Activated CD4-positive, CD25-positive, alpha-beta regulatory T cell treated with anti-CD3 and anti-CD28 coated beads, Interleukin-2, amount 50 U/mL, for 16 hours (primary cell): ENCODE results near the gene INPP5F.
A peak's percentile ranks its signal among the peaks of the same experiment; 100 is the strongest.

Source experiments
- DNase-seq: peaks from one replicate; pipeline ENCODE4 v3.0.0-alpha.2; 2020; ENCODE audit warnings: low read depth, low spot score

INPP5F gene

DNA sequence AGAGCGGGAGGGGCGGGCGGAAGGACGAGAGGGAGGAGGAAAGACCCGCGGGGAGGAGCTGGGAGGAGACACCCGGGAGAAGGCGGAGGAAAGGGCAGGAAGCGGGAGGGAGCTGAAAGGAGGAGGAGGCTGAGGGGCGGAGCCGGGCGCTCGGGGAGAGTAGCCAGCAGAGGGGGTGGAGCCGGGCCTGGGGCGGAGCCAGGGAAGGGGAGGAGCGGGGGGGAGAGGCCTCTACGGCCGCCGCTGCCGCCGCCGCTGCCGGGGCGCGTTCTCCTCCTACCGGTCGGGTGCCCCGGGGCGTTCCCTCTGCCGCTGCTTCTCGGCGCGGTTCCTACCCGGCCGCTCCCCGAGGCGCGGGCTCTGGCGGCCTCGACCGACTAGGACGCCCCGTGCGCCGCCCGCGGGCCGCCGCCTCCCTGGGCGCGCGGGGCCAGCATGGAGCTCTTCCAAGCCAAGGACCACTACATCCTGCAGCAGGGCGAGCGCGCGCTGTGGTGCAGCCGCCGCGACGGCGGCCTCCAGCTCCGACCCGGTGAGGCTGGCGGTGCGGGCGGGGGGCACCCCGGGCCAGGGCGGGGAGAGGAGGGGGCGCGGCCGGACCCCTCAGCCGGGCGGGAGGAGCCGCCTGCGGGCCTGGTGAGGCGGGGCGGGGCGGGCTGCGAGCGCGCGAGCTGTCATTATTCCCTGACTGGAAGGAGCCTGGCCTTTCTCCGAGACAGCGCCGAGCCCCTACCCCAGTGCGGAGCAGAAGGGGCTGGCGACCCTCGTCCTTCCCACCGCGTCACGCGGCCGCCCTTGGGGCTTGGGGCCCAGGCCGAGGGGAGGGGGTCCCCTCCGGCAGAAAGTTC lies at the start of gene INPP5F:
TSS of gene INPP5F (plus strand) at position 223 of the 848 bp plus-strand sequence. CDS start at position 436, 213 bp downstream.
- peak; percentile 94 for DNase-seq

DNA sequence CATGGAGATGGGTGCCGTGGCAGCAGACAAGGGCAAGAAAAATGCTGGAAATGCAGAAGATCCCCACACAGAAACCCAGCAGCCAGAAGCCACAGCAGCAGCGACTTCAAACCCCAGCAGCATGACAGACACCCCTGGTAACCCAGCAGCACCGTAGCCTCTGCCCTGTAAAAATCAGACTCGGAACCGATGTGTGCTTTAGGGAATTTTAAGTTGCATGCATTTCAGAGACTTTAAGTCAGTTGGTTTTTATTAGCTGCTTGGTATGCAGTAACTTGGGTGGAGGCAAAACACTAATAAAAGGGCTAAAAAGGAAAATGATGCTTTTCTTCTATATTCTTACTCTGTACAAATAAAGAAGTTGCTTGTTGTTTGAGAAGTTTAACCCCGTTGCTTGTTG lies 48.7 kb upstream of the INPP5F start:
- no peak for DNase-seq

- DNase-seq = no peak
Observed at GRCh38 chr10:119677904-119678755, 47.7 kb upstream of the INPP5F start.

GRCh38 chr10:119679480-119679829 lies 46.4 kb upstream of the INPP5F start:
- DNase-seq = no peak

DNA sequence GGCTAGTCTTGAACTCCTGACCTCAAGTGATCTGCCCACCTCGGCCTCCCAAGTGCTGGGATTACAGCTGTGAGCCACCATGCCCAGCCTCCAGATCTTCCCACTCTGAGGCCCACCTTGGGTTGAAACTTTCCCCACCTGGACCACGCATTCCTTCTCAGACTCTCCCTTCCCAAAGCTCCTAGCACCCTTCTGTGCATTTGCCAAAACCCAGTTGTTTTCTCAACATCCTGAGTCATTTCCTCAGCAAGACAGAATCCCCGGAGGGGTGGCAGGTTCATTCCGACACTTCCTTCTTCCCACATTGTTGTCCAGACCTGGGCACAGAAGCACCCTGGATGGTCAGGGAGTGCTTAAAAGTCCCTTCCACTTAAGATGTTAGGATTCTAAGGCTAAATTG lies 45.8 kb upstream of the INPP5F start:
- no peak for DNase-seq

DNA sequence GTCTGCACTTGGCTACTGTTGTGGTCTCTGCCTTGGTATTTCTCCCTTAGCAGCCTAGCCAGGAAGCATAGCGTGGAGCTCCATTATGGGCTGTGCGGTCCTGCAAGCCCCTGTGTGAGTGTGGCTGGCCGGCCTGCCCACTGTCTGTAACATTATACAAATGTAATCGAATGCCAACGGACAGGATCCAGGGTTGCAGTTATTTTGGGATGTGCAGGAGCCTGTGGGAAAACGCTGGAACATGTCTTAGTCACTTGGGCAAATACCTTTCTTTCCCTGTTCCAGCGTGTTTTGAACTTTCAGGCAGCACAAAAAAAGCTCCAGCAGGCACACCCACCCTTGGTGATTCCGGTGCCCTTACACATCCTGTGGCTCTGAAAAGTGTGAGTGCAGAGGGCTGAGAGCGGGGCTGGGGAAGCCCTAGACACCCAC lies 45.2 kb upstream of the INPP5F start:
- DNase-seq = no peak

GRCh38 chr10:119686465-119687191 lies 39.2 kb upstream of the INPP5F start:
- peak; percentile 78 for DNase-seq

DNA sequence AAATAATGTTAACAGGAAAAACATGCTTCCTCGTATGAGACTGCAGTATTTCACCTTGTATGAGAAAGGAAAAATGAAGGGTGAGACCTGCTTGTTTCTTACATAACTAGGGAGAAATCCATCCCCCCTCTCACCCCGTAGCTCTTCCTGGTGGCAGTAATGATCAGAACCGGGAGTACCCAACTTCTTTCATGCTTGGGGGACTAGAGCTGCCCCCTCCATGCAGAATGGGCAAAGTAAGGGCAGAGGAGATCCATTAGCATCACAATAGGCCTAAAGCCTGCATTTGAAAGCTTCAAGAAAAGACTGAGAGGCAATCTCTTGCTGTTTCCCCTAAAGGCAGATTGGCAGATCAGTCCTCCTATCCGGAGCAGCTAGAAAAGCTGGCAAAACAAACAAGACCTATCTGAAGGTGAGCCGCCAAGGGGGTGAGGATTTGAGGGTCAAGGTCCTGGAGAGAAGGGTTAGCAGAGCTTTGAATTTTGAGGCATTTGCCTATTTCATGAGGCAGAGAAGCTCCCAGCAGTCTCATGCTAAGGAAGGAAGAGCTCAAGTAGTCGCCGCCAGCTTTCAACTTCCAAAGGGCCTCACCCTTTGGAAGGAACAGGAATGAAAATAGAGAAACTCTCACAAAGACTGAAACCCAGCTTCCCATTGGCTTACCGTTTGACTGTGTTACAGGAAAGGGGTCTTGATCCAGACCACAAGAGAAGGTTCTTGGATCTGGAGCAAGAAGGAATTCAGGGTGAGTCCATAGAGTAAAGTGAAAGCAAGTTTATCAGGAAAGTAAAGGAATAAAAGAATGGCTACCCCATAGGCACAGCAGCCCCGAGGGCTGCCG lies 38.4 kb upstream of the INPP5F start:
- no peak for DNase-seq

DNA sequence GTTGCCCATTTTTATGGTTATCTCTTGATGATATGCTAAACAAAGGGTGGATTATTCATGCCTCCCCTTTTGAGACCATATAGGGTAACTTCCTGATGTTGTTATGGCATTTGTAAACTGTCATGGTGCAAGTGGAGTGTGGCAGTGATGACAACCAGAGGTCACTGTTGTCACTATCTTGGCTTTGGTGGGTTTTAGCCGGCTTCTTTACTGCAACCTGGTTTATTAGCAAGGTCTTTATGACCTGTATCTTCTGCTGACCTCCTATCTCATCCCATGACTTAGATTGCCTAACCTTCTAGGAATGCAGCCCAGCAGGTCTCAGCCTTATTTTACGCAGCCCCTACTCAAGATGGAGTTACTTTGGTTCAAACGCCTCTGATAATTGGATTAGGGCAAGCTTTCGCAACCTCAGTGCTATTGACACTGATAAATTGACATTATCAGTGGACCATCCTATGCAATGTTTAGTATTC lies 37.8 kb upstream of the INPP5F start:
- DNase-seq = no peak

GRCh38 chr10:119689016-119689580 lies 36.8 kb upstream of the INPP5F start:
- no peak for DNase-seq

GRCh38 chr10:119691726-119692125 lies 34.1 kb upstream of the INPP5F start:
- DNase-seq = no peak

GRCh38 chr10:119693262-119693957 lies 32.4 kb upstream of the INPP5F start:
- no peak for DNase-seq

- DNase-seq = no peak
Observed at GRCh38 chr10:119694608-119695007, 31.2 kb upstream of the INPP5F start.

DNA sequence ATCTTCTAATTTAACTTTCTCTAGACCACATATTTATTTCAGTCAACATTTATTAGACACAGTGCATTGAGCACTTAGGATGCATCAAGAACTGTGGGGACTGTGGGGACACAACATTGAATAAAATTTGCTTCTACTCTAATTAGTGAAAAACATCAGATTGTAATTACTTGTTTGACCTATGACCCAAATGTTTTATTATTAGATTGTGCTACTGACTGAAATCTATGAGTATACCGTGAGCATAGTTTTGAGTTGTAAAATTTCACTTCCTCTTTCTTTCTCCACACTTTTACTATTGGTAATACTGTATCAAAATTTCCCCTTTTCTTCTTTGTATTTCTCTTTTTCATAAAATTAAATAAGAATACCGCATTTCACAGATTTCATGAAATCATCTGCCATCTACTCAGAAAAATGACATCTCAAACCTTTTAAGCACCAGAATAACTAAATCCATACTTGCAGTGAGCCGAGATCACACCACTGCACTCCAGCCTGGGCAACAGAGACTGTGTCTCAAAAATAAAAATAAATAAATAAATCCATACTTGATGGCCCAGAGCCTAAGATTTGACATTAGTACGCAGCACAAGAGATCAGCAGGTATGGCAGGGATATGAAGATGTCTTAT lies 25.4 kb upstream of the INPP5F start:
- DNase-seq = no peak

GRCh38 chr10:119701861-119702260 lies 24.0 kb upstream of the INPP5F start:
- no peak for DNase-seq

DNA sequence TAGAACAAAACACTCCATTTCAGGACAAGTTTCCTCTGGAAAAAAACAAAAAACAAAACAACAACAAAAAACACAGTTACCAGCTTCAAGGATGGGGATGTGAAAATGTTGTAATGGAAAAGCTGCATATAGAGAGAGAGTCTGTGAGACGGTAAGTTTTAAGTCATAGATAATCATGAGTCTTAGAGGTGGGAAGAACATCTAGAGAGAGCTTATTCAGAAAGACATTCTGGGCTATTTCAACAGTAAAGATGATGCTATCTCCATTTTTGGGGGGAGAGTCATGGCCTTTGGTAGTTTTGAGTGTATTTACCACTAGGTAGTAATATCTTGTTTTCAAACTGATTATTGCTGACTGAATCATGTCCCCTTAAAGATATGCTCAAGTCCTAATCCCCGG lies 23.3 kb upstream of the INPP5F start:
- DNase-seq = no peak

DNA sequence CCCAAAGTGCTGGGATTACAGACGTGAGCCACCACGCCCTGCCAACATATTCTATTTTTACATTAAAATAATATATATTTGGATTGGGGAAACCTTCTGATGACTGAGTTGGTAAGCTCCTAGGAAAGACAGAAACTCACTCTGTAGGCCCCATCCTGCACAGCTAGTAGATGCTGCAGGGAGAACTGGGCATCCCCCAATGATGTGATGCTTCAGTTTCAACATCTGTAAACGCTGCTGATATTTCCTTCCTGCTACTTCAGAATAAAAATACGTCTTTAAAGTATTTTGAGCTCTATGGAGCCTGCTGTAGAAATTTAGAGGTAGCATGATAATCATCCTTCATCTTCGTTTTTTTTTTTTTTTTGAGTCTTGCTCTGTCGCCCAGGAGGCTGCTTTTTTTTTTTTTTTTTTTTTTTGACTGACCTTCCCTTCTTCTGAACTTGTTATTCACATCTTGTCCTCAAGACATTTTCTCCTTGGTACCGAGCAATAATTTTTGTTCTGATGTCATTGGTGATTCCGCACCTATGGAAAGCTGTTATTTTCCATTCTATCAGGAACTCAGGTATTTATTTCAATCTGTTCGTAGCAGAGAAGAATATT lies 21.8 kb upstream of the INPP5F start:
- no peak for DNase-seq

GRCh38 chr10:119705434-119705831 lies 20.4 kb upstream of the INPP5F start:
- DNase-seq = no peak
